ENCODE results near the gene ABCC11.

Gene ABCC11

GRCh38 chr16:48157794-48158193 is 89.5 kb downstream of the ABCC11 start:
- TF ChIP-seq CTCF (IDR thresholded peaks at IDR 0.05; ENCODE audit: low read depth, low read length, missing control alignments): no peak
- no peak for DNase-seq (ENCODE audit: extremely low read depth, low read depth)
- no peak overlapping the region for H3K4me3 ChIP-seq (replicated peaks; ENCODE audit: low read depth, low read length)

- no peak overlapping the region for H3K4me3 ChIP-seq (replicated peaks; ENCODE audit: low read depth, low read length)
- no peak for DNase-seq (ENCODE audit: extremely low read depth, low read depth)
- no peak for TF ChIP-seq CTCF (IDR thresholded peaks at IDR 0.05; ENCODE audit: low read depth, low read length, missing control alignments)
Observed at GRCh38 chr16:48157302-48157701, 90.0 kb downstream of the ABCC11 start.

GRCh38 chr16:48156790-48157209 is 90.5 kb downstream of the ABCC11 start:
- peak; percentile 85 for TF ChIP-seq CTCF (IDR thresholded peaks at IDR 0.05; ENCODE audit: low read depth, low read length, missing control alignments)
- peak; percentile 43 for DNase-seq (ENCODE audit: extremely low read depth, low read depth)
- no peak overlapping the region for H3K4me3 ChIP-seq (replicated peaks; ENCODE audit: low read depth, low read length)

- DNase-seq (ENCODE audit: extremely low read depth, low read depth): no peak
- no peak within 1 kb of the TSS for H3K4me3 ChIP-seq (replicated peaks; ENCODE audit: low read depth, low read length)
- TF ChIP-seq CTCF (IDR thresholded peaks at IDR 0.05; ENCODE audit: low read depth, low read length, missing control alignments): no peak
Observed at GRCh38 chr16:48155926-48156789, 91.2 kb downstream of the ABCC11 start, which contains the start of gene ABCC12. ABCC12 (minus strand) TSS chr16:48155993; CDS start chr16:48146424, 9,569 bp downstream.

GRCh38 chr16:48153774-48154173 is 93.6 kb downstream of the ABCC11 start:
- DNase-seq (ENCODE audit: extremely low read depth, low read depth): no peak

GRCh38 chr16:48152226-48152625 is 95.1 kb downstream of the ABCC11 start:
- no peak overlapping the region for H3K4me3 ChIP-seq (replicated peaks; ENCODE audit: low read depth, low read length)
- no peak for TF ChIP-seq CTCF (IDR thresholded peaks at IDR 0.05; ENCODE audit: low read depth, low read length, missing control alignments)
- no peak for DNase-seq (ENCODE audit: extremely low read depth, low read depth)

More at GRCh38 chr16:48153774-48154173, 93.6 kb downstream of the ABCC11 start:
- H3K4me3 ChIP-seq (replicated peaks; ENCODE audit: low read depth, low read length): no peak overlapping the region
- no peak for TF ChIP-seq CTCF (IDR thresholded peaks at IDR 0.05; ENCODE audit: low read depth, low read length, missing control alignments)

Measured in HFF-Myc (cell line).